OCI-LY7 (cell line): ENCODE data around the gene RCC1.

Source experiments
- EZH2phosphoT487 ChIP-seq: fragments of 200-600 bp; sonication (generic); IDR thresholded peaks from 2 replicates; pipeline ENCODE4 v1.6.1; 2018; ENCODE audit warnings: low read depth, borderline replicate concordance, mild to moderate bottlenecking, mixed run types, antibody characterized with exemption, low read length, moderate library complexity, mixed read lengths
- TF ChIP-seq, protein P1 (sequence below): fragments of 200-600 bp; sonication (generic); conservative IDR thresholded peaks from 2 replicates; pipeline ENCODE4 v1.5.1; 2014; ENCODE audit warnings: mild to moderate bottlenecking, antibody characterized with exemption, low read length, moderate library complexity, mixed read lengths

DNA sequence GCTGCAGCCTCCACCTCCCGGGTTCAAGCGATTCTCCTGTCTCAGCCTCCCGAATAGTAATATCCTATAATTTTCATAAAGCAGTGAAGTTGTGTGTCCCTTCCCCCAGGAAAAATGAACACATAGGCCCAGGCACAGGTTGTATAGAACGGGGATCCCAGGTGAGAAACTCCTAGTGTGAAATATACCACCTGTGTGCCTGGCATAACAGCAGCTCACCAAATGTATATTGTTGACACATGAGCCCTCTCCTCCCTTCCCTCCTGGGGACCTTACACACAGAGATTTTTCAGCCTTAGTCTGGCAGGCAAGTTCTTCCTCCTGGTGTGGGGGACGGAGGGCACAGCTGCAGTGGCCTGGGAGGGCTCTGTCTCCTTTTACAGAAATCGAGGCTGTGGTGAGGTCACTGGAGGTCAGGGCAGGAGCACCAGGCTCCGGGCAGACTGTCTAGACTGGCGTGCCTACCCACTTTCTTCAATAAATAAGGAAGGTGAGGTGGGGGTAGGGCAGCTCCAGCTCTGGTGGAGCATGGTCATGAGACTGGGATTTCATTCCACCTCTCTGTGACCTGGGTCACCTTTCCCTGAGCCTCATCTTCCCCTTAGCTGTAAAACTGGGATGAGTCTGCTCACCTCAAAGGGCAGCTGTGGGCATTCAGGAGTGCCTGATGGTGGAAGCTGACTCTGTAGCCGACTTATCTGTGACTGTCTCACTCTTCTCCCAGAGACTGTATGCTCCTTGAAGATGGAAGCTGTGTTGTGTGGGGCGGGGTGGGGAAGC lies 14.3 kb downstream of the RCC1 start:
- TF ChIP-seq, protein P1, sequence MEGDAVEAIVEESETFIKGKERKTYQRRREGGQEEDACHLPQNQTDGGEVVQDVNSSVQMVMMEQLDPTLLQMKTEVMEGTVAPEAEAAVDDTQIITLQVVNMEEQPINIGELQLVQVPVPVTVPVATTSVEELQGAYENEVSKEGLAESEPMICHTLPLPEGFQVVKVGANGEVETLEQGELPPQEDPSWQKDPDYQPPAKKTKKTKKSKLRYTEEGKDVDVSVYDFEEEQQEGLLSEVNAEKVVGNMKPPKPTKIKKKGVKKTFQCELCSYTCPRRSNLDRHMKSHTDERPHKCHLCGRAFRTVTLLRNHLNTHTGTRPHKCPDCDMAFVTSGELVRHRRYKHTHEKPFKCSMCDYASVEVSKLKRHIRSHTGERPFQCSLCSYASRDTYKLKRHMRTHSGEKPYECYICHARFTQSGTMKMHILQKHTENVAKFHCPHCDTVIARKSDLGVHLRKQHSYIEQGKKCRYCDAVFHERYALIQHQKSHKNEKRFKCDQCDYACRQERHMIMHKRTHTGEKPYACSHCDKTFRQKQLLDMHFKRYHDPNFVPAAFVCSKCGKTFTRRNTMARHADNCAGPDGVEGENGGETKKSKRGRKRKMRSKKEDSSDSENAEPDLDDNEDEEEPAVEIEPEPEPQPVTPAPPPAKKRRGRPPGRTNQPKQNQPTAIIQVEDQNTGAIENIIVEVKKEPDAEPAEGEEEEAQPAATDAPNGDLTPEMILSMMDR: no peak
- TF ChIP-seq EZH2phosphoT487: no peak
